Heart left ventricle (tissue), 16 donors: ENCODE data around the gene SH3PXD2A. TPM values are rescaled to one million over a fixed set of nuclear protein-coding genes. Genes with fewer than 3 reads are reported as not detected.

Source experiments
- ATAC-seq, 4 donors: fragments of 200-7000 bp; cut with Tn5 transposase; one replicate each; pipeline ENCODE4 v1.9.1; 2020 to 2022; ENCODE audit warnings: moderate library complexity in 4 of 4, mild to moderate bottlenecking in 3 of 4, moderate number of reproducible peaks in 1 of 4
- DNase-seq, 5 donors: peaks; one replicate each; pipeline ENCODE4 v3.0.0-alpha.2; 2020
- H3K27ac ChIP-seq, 12 donors: fragments of 200-600 bp; sonication (generic) in 4 of 12; one replicate each; pipeline versions ENCODE4 v1.5.0 to v1.8.0; 2016 to 2022; ENCODE audit warnings: mild to moderate bottlenecking in 2 of 12
- H3K27me3 ChIP-seq, 9 donors: fragments of 200-600 bp; sonication (generic) in 2 of 9; one replicate each; pipeline versions ENCODE4 v1.5.1 to v1.8.0; 2016 to 2022; ENCODE audit warnings: mild to moderate bottlenecking in 3 of 9
- H3K36me3 ChIP-seq, 9 donors: fragments of 200-600 bp; sonication (generic) in 2 of 9; one replicate each; pipeline versions ENCODE4 v1.5.0 to v1.8.0; 2018 to 2022; ENCODE audit warnings: mild to moderate bottlenecking in 2 of 9
- H3K4me1 ChIP-seq, 12 donors: fragments of 200-600 bp; sonication (generic) in 4 of 12; one replicate each; pipeline versions ENCODE4 v1.5.0 to v1.8.0; 2016 to 2022; ENCODE audit warnings: mild to moderate bottlenecking in 3 of 12
- H3K4me3 ChIP-seq, 12 donors: fragments of 200-600 bp; sonication (generic) in 4 of 12; one replicate each; pipeline versions ENCODE4 v1.5.0 to v1.8.0; 2017 to 2022; ENCODE audit warnings: mild to moderate bottlenecking in 9 of 12, moderate library complexity in 4 of 12
- H3K9me3 ChIP-seq, 12 donors: fragments of 200-600 bp; sonication (generic) in 4 of 12; one replicate each; pipeline versions ENCODE4 v1.5.0 to v1.8.0; 2016 to 2022; ENCODE audit warnings: mild to moderate bottlenecking in 1 of 12
- CTCF ChIP-seq, 12 donors: fragments of 200-600 bp; sonication (generic) in 4 of 12; IDR thresholded peaks; one replicate each; pipeline versions ENCODE4 v1.5.0 to v1.8.0; 2018 to 2022; ENCODE audit warnings: antibody characterized with exemption in 12 of 12, mild to moderate bottlenecking in 5 of 12
- POLR2A ChIP-seq, 2 donors: fragments of 450-650 bp; IDR thresholded peaks; one replicate each; pipeline ENCODE4 v1.6.1; 2017; ENCODE audit warnings: antibody characterized with exemption in 2 of 2, mild to moderate bottlenecking in 2 of 2, moderate library complexity in 2 of 2
- WGBS, 4 donors: extraction: QIAGEN DNeasy Blood & Tissue Kit in 2 of 4; methylation state at CpG; one replicate each; pipeline versions ENCODE4 v1.1.5 to v1.1.7; 2013 to 2018; 5-methylcytosine and 5-hydroxymethylcytosine counted together
- intact Hi-C, 10 donors: fragments of 100-400 bp; cut with DNase I; formaldehyde crosslinking; loops; one replicate each; pipeline versions ENCODE4 v1.11.1 to v1.14.2; 2022
- polyA plus RNA-seq, 2 donors: library from polyadenylated mRNA; stranded (reverse); fragments of 200-250 nt; gene quantifications; one replicate each; pipeline ENCODE4 v1.2.3, GENCODE V29; 2013
- total RNA-seq, 9 donors: library from RNA; depleted of rRNA in 2 of 9; stranded (reverse); fragments of >200 nt in 2 of 9; fragmentation: NEBNext Ultra II Directional in 3 of 9; extraction: Animal tissue kit (Norgen Biotek cat#: 25700) in 3 of 9; gene quantifications; one replicate each; pipeline versions ENCODE4 v1.1.0 to v1.2.4, GENCODE V29; 2016 to 2023
- donor health status: ischemic (EF 13 %, LVEDD 7.1; RV severe dilation, severe dysfunction).
- donor health status: healthy with polysubstance abuse.
- donor health status: DM: no; HTN: yes; CAD: no.
- donor health status: DM: no; HTN: no; CAD: no.
- donor health status: ischemic (EF 25% LVEDD 6.9; RV normal size, moderate dysfunction).
- donor health status: ischemic (EF 25% LVEDD 5.7; RV mildly dilated, moderate dysfunction).
- donor health status: healthy.
- donor health status: DM: yes; HTN: yes; CAD: no.
- donor health status: ischemic (EF 35%, LVEDD 5.7; RV mildly dilated, moderate dysfunction).
- donor health status: nonischemic (EF 11% LVEDD 7.7; RV severe dilation, severe dysfunction).
- donor health status: DM: yes; HTN: yes; CAD: no.
- donor health status: PGD.
- donor health status: ischemic (EF 29% LVEDD 5.4; RV normal size, mild dysfunction).
- donor health status: nonischemic (EF 23%, LVEDD 6.1; RV moderate dilation, normal function).

The SH3PXD2A gene
- total and polyA plus RNA-seq, 11 donors, result 11.8 to 43.4 (median 31.1) TPM

- DNase-seq, result no peak
- TF ChIP-seq CTCF (IDR thresholded peaks at IDR 0.05), result no peak
- Histone ChIP-seq H3K4me3 (no peak overlapping the region), H3K27me3 (no peaks in the 10 kb centered on the region), H3K4me1 (peaks cover 0 to 21% (median 4%) of the 10 kb centered on the region in 12 donors), H3K9me3 (no peaks in the 10 kb centered on the region), H3K27ac (no peak overlapping the region), H3K36me3 (peaks cover 0 to 69% (median 45%) of the 10 kb centered on the region in 9 donors)
- 87 to 89% (median 88%) methylated on average over 22 of the region's 22 CpGs for WGBS, 4 donors
- intact Hi-C loops, result no loop called here
- ATAC-seq, result no peak
Measured at GRCh38 chr10:103627111-103627892, 228.1 kb downstream of the SH3PXD2A start.

- WGBS, 4 donors, result 89 to 96% (median 90%) methylated on average over 11 of the region's 11 CpGs
Measured at GRCh38 chr10:103626178-103626577, 229.2 kb downstream of the SH3PXD2A start.

GRCh38 chr10:103622935-103623574 lies 232.3 kb downstream of the SH3PXD2A start:
- Histone ChIP-seq H3K9me3 (no peaks in the 10 kb centered on the region), H3K27me3 (no peaks in the 10 kb centered on the region), H3K4me3 (no peak overlapping the region), H3K27ac (no peak overlapping the region), H3K36me3 (peaks cover 0 to 66% (median 48%) of the 10 kb centered on the region in 9 donors), H3K4me1 (peaks cover 0 to 52% (median 45%) of the 10 kb centered on the region in 12 donors)
- ATAC-seq, result no peak
- no peak for DNase-seq
- intact Hi-C loops, result no loop called here
- WGBS, 4 donors, result 88 to 91% (median 90%) methylated on average over 10 to 11 of the region's 11 CpGs
- TF ChIP-seq CTCF (IDR thresholded peaks at IDR 0.05) (no peak), POLR2A (IDR thresholded peaks at IDR 0.05) (no peak)

More at GRCh38 chr10:103626178-103626577, 229.2 kb downstream of the SH3PXD2A start:
- TF ChIP-seq CTCF (IDR thresholded peaks at IDR 0.05), result no peak
- no peak for TF ChIP-seq POLR2A (IDR thresholded peaks at IDR 0.05)
- Histone ChIP-seq H3K4me1 (peaks cover 0 to 28% (median 15%) of the 10 kb centered on the region in 12 donors), H3K4me3 (no peak overlapping the region), H3K36me3 (peaks cover 0 to 61% (median 42%) of the 10 kb centered on the region in 9 donors), H3K9me3 (no peaks in the 10 kb centered on the region), H3K27me3 (no peaks in the 10 kb centered on the region), H3K27ac (no peak overlapping the region)
- intact Hi-C loops, result no loop called here
- ATAC-seq (no peak), DNase-seq (no peak)

- peak overlapping the region in 4 of 12 donors; percentile 6 to 59 (median 33) for H3K27ac ChIP-seq
- intact Hi-C loops, result no loop called here
- WGBS, 4 donors, result 89 to 96% (median 95%) methylated on average over 17 to 18 of the region's 18 CpGs
Measured at GRCh38 chr10:103622286-103622685, 233.1 kb downstream of the SH3PXD2A start.

More at GRCh38 chr10:103622286-103622685, 233.1 kb downstream of the SH3PXD2A start:
- TF ChIP-seq POLR2A (IDR thresholded peaks at IDR 0.05), result no peak
- TF ChIP-seq CTCF (IDR thresholded peaks at IDR 0.05), result no peak
- Histone ChIP-seq H3K4me3 (no peak overlapping the region), H3K36me3 (peaks cover 0 to 60% (median 44%) of the 10 kb centered on the region in 9 donors), H3K27me3 (no peaks in the 10 kb centered on the region), H3K9me3 (no peaks in the 10 kb centered on the region), H3K4me1 (peaks cover under 1 to 60% (median 51%) of the 10 kb centered on the region in 12 donors)
- ATAC-seq, result no peak
- DNase-seq, result no peak
